Endodermal cell (in vitro differentiated cells): ENCODE data around the gene INVS. TPM values are rescaled to one million over a fixed set of nuclear protein-coding genes. Genes with fewer than 3 reads are reported as not detected.

ENCODE experiments used
- DNase-seq: peaks from one replicate; pipeline ENCODE4 v3.0.0-alpha.2; 2017
- H3K27ac ChIP-seq: 2 replicates; pipeline ENCODE4 v1.5.1; 2013; ENCODE audit warnings: mild to moderate bottlenecking, low read depth, low read length, moderate library complexity
- H3K27me3 ChIP-seq: 2 replicates; pipeline ENCODE4 v1.6.1; 2013; ENCODE audit warnings: mild to moderate bottlenecking, low read length, moderate library complexity; ENCODE audit not compliant: insufficient read depth, control insufficient read depth, poor library complexity, severe bottlenecking
- H3K36me3 ChIP-seq: 2 replicates; pipeline ENCODE4 v1.7.0; 2013; ENCODE audit warnings: mild to moderate bottlenecking, low read length, moderate library complexity; ENCODE audit not compliant: control insufficient read depth, insufficient read depth
- H3K4me1 ChIP-seq: one replicate; pipeline ENCODE4 v1.7.0; 2013; ENCODE audit warnings: low read length; ENCODE audit not compliant: control insufficient read depth, insufficient read depth
- H3K4me3 ChIP-seq: 2 replicates; pipeline ENCODE4 v1.5.1; 2013; ENCODE audit warnings: mild to moderate bottlenecking, low read length, moderate library complexity
- H3K9ac ChIP-seq: 2 replicates; pipeline ENCODE4 v1.6.1; 2013; ENCODE audit warnings: mild to moderate bottlenecking, low read length, moderate library complexity; ENCODE audit not compliant: poor library complexity, severe bottlenecking; ENCODE audit errors: extremely low read depth
- H3K9me3 ChIP-seq: 2 replicates; pipeline ENCODE4 v1.6.1; 2013; ENCODE audit warnings: mild to moderate bottlenecking, low read length, moderate library complexity; ENCODE audit not compliant: control insufficient read depth
- H3K27ac Mint-ChIP-seq: 2 replicates; pipeline ENCODE4 v1.8.0; 2020; ENCODE audit warnings: mixed read lengths
- H3K27me3 Mint-ChIP-seq: 2 replicates; pipeline ENCODE4 v1.8.0; 2021; ENCODE audit warnings: mild to moderate bottlenecking, mixed read lengths; ENCODE audit not compliant: insufficient read depth
- H3K36me3 Mint-ChIP-seq: 2 replicates; pipeline ENCODE4 v1.8.0; 2020; ENCODE audit warnings: low read depth, mixed read lengths
- H3K4me1 Mint-ChIP-seq: 2 replicates; pipeline ENCODE4 v1.8.0; 2020; ENCODE audit warnings: mixed read lengths
- H3K4me3 Mint-ChIP-seq: 2 replicates; pipeline ENCODE4 v1.8.0; 2020; ENCODE audit warnings: mild to moderate bottlenecking, moderate library complexity, mixed read lengths
- H3K9me3 Mint-ChIP-seq: 2 replicates; pipeline ENCODE4 v1.8.0; 2020; ENCODE audit warnings: mild to moderate bottlenecking, mixed read lengths
- WGBS, 2 experiments: methylation state at CpG; one replicate each; pipeline versions ENCODE4 v1.1.5 to v1.1.7; 2013; ENCODE audit warnings: missing lambda C conversion rate in 2 of 2, mixed read lengths in 1 of 2; ENCODE audit not compliant: insufficient coverage in 1 of 2, insufficient read length in 1 of 2; 5-methylcytosine and 5-hydroxymethylcytosine counted together
- total RNA-seq, 2 donors: library from RNA; stranded (reverse); fragmentation: NEBNext Ultra II Directional in 1 of 2; extraction: Animal tissue kit (Norgen Biotek cat#: 25700) in 1 of 2; gene quantifications; 2 replicates in 1 of 2; 3 replicates in 1 of 2; pipeline ENCODE4 v1.2.1, GENCODE V29; 2021
- TF ChIP-seq, protein P1 (sequence below): fragments of 200-600 bp; sonication (generic); conservative IDR thresholded peaks from 2 replicates; pipeline ENCODE4 v1.5.0; 2021; ENCODE audit warnings: antibody characterized with exemption, mild to moderate bottlenecking

INVS gene
- total RNA-seq, 2 donors from 2014 or later: 22.8 to 26.6 TPM

DNA sequence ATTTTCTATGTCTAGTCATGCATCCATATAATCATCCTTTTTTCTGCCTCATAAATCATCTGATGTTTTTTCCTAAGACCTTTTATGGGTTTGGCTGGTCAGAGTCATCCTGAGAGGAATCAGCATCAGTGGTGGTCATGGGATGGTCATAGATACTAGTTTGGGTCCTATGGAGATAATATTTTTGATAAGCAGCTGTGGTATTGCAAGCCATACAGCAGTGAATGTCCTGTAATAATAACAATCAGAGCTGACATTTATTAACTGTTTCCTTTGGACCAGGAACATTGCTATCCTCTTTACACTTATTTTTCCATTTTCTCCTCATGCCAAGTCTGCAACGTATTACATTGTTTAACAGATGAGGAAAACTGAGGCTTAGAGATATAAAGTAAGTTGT lies 170.6 kb downstream of the INVS start:
- Mint-ChIP-seq H3K36me3 (peaks cover 36% of the 10 kb centered on the region), H3K4me1 (no peaks in the 10 kb centered on the region), H3K27me3 (no peaks in the 10 kb centered on the region), H3K4me3 (no peak overlapping the region), H3K9me3 (peaks cover under 1% of the 10 kb centered on the region), H3K27ac (no peak overlapping the region)
- Histone ChIP-seq H3K9ac (no peak overlapping the region), H3K4me3 (no peak overlapping the region), H3K27me3 (no peaks in the 10 kb centered on the region), H3K36me3 (peaks cover 16% of the 10 kb centered on the region), H3K27ac (no peak overlapping the region), H3K4me1 (no peaks in the 10 kb centered on the region), H3K9me3 (peaks cover 8% of the 10 kb centered on the region)
- TF ChIP-seq, protein P1, sequence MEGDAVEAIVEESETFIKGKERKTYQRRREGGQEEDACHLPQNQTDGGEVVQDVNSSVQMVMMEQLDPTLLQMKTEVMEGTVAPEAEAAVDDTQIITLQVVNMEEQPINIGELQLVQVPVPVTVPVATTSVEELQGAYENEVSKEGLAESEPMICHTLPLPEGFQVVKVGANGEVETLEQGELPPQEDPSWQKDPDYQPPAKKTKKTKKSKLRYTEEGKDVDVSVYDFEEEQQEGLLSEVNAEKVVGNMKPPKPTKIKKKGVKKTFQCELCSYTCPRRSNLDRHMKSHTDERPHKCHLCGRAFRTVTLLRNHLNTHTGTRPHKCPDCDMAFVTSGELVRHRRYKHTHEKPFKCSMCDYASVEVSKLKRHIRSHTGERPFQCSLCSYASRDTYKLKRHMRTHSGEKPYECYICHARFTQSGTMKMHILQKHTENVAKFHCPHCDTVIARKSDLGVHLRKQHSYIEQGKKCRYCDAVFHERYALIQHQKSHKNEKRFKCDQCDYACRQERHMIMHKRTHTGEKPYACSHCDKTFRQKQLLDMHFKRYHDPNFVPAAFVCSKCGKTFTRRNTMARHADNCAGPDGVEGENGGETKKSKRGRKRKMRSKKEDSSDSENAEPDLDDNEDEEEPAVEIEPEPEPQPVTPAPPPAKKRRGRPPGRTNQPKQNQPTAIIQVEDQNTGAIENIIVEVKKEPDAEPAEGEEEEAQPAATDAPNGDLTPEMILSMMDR: no peak
- 88% methylated on average over 1 of the region's 1 CpG; no CpG with 5 or more reads in 1 of the 2 experiments for WGBS, 2 experiments
- no peak for DNase-seq

DNA sequence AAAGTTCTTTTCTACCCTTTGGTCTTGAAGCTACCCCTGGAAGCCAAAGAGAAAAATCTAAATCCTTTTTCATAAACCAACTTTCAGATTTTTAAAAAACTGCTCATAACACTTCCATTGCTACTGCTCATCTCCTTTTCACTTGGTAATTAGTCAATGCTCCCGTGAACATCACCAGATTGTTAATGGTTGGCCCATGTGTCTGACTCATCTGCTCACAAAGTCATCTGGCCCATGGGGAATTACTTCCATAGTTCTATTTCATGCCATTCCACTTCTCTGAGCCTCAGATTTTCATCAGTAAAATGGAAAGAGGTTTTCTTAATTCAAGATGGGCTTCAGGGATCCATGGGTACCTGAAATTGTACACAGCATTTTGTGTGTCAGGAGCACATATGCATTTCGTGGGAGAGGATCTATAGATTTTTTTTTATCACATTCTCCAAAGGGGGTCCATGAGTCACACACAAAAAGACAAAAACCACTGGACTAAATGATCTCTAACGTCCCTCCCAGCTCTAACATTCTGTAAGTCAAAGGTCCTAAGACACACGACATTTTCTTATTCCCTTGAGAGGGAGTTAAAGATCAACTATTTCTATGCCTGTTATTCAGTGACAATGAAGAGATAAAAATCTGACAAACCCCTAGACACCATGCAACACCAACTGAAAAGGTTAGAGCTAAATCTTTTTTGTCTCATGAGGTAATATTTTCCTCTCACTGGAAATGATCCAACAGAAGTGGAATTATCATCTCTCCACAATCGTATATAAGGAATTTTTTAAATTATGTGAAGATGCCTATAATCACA lies 178.3 kb downstream of the INVS start:
- Histone ChIP-seq H3K27ac (no peak overlapping the region), H3K4me3 (no peak overlapping the region), H3K4me1 (no peaks in the 10 kb centered on the region), H3K9ac (no peak overlapping the region), H3K9me3 (no peaks in the 10 kb centered on the region), H3K27me3 (no peaks in the 10 kb centered on the region), H3K36me3 (peaks cover 24% of the 10 kb centered on the region)
- Mint-ChIP-seq H3K4me1 (no peaks in the 10 kb centered on the region), H3K9me3 (no peaks in the 10 kb centered on the region), H3K4me3 (no peak overlapping the region), H3K36me3 (peaks cover 33% of the 10 kb centered on the region), H3K27me3 (no peaks in the 10 kb centered on the region), H3K27ac (no peak overlapping the region)
- TF ChIP-seq, protein P1: no peak
- DNase-seq: no peak
- 70 to 91% methylated on average over 2 to 5 of the region's 5 CpGs for WGBS, 2 experiments

DNA sequence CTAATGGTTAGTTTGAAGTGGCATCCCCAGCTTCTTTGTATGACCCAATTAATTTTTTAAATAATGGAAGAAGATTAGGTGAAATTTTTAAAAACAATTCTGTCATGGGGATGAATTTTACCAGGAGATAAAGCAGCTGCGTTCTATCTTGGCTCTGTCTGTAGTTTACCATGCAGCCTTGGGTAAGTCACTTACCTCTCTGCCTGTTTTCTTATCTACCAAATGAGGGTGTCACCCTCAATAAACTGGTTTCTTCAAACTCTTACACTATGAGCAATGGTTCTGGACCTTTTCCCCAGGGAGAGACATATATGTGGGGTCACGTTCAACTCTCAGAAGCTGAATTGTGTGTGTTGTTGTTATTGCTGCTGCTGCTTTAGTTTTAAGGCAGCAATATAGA lies 182.0 kb downstream of the INVS start:
- Histone ChIP-seq H3K9me3 (peaks cover 16% of the 10 kb centered on the region), H3K27ac (no peak overlapping the region), H3K4me3 (no peak overlapping the region), H3K36me3 (peaks cover 28% of the 10 kb centered on the region), H3K27me3 (no peaks in the 10 kb centered on the region), H3K9ac (no peak overlapping the region), H3K4me1 (no peaks in the 10 kb centered on the region)
- TF ChIP-seq, protein P1: no peak
- no peak overlapping the region for H3K4me3 Mint-ChIP-seq
- 98 to 100% methylated on average over 1 to 2 of the region's 2 CpGs for WGBS, 2 experiments
- no peaks in the 10 kb centered on the region for H3K27me3 Mint-ChIP-seq
- H3K36me3 Mint-ChIP-seq: peaks cover 39% of the 10 kb centered on the region
- H3K27ac Mint-ChIP-seq: no peak overlapping the region
- no peak for DNase-seq
- no peaks in the 10 kb centered on the region for H3K4me1 Mint-ChIP-seq
- peaks cover 10% of the 10 kb centered on the region for H3K9me3 Mint-ChIP-seq
